H54 (cell line): ENCODE data around the gene DACH1.

Experiments
- DNase-seq: peaks from one replicate; pipeline ENCODE4 v3.0.0; 2011; ENCODE audit warnings: low spot score, mixed read lengths; ENCODE audit not compliant: insufficient read length
- FAIRE-seq: peaks from 3 replicates; lab custom pipeline; 2011; peaks lifted over from hg19 to GRCh38; lab: Jason Lieb, UNC
- POLR2A ChIP-seq: IDR thresholded peaks from 2 replicates; pipeline ENCODE4 v1.6.1; 2011; ENCODE audit warnings: low read depth, mild to moderate bottlenecking, low read length

The DACH1 gene

GRCh38 chr13:71829547-71829946 is 37.5 kb downstream of the DACH1 start:
- FAIRE-seq (no peak), DNase-seq (no peak)
- TF ChIP-seq POLR2A, result no peak

- FAIRE-seq (no peak), DNase-seq (no peak)
- TF ChIP-seq POLR2A, result no peak
Measured at GRCh38 chr13:71828564-71828963, 38.4 kb downstream of the DACH1 start.

GRCh38 chr13:71828117-71828516 is 38.9 kb downstream of the DACH1 start:
- TF ChIP-seq POLR2A, result no peak
- no peak for FAIRE-seq
- no peak for DNase-seq

- FAIRE-seq, result no peak
- no peak for DNase-seq
- TF ChIP-seq POLR2A, result no peak
Measured at GRCh38 chr13:71827241-71827640, 39.8 kb downstream of the DACH1 start.

GRCh38 chr13:71820699-71821098 is 46.3 kb downstream of the DACH1 start:
- DNase-seq (no peak), FAIRE-seq (no peak)
- TF ChIP-seq POLR2A, result no peak

GRCh38 chr13:71817335-71817734 is 49.7 kb downstream of the DACH1 start:
- TF ChIP-seq POLR2A, result no peak
- DNase-seq (no peak), FAIRE-seq (no peak)

GRCh38 chr13:71814806-71815360 is 52.1 kb downstream of the DACH1 start:
- no peak for FAIRE-seq
- no peak for DNase-seq
- TF ChIP-seq POLR2A, result no peak

- no peak for FAIRE-seq
- DNase-seq, result no peak
- TF ChIP-seq POLR2A, result no peak
Measured at GRCh38 chr13:71813187-71813586, 53.8 kb downstream of the DACH1 start.

- DNase-seq, result no peak
- no peak for FAIRE-seq
- TF ChIP-seq POLR2A, result no peak
Measured at GRCh38 chr13:71811344-71811743, 55.7 kb downstream of the DACH1 start.

GRCh38 chr13:71808708-71809107 is 58.3 kb downstream of the DACH1 start:
- FAIRE-seq (no peak), DNase-seq (no peak)
- no peak for TF ChIP-seq POLR2A

GRCh38 chr13:71806886-71807285 is 60.1 kb downstream of the DACH1 start:
- DNase-seq (no peak), FAIRE-seq (no peak)
- no peak for TF ChIP-seq POLR2A

GRCh38 chr13:71803066-71803465 is 63.9 kb downstream of the DACH1 start:
- FAIRE-seq, result no peak
- no peak for DNase-seq
- no peak for TF ChIP-seq POLR2A

- no peak for DNase-seq
- no peak for TF ChIP-seq POLR2A
- FAIRE-seq, result no peak
Measured at GRCh38 chr13:71801781-71802180, 65.2 kb downstream of the DACH1 start.

GRCh38 chr13:71801165-71801760 is 65.7 kb downstream of the DACH1 start:
- no peak for TF ChIP-seq POLR2A
- FAIRE-seq (no peak), DNase-seq (no peak)

GRCh38 chr13:71799324-71799723 is 67.7 kb downstream of the DACH1 start:
- FAIRE-seq (no peak), DNase-seq (no peak)
- TF ChIP-seq POLR2A, result no peak
